Hepatocyte (in vitro differentiated cells): ENCODE data around the gene MACIR. TPM values are rescaled to one million over a fixed set of nuclear protein-coding genes. Genes with fewer than 3 reads are reported as not detected.

Experiments used
- DNase-seq: peaks from one replicate; pipeline ENCODE4 v3.0.0-alpha.2; 2016; ENCODE audit warnings: low spot score
- H2AFZ ChIP-seq: fragments of 200-600 bp; sonication (generic); 2 replicates; pipeline ENCODE4 v1.6.0; 2016; ENCODE audit warnings: antibody characterized with exemption, mild to moderate bottlenecking
- H3K27ac ChIP-seq: fragments of 200-600 bp; sonication (generic); 2 replicates; pipeline ENCODE4 v1.5.1; 2016; ENCODE audit warnings: mild to moderate bottlenecking
- H3K27me3 ChIP-seq: fragments of 200-600 bp; sonication (generic); 2 replicates; pipeline ENCODE4 v1.6.1; 2016
- H3K36me3 ChIP-seq: fragments of 200-600 bp; sonication (generic); replicated peaks from 2 replicates; pipeline ENCODE4 v1.5.1; 2016; ENCODE audit warnings: low read depth; ENCODE audit not compliant: insufficient read depth
- H3K4me1 ChIP-seq: fragments of 200-600 bp; sonication (generic); 2 replicates; pipeline ENCODE4 v1.5.1; 2016; ENCODE audit warnings: mild to moderate bottlenecking, moderate library complexity; ENCODE audit not compliant: insufficient read depth
- H3K4me2 ChIP-seq: fragments of 200-600 bp; sonication (generic); 2 replicates; pipeline ENCODE4 v1.6.0; 2016
- H3K4me3 ChIP-seq: fragments of 200-600 bp; sonication (generic); 2 replicates; pipeline ENCODE4 v1.5.1; 2016; ENCODE audit warnings: mild to moderate bottlenecking
- H3K79me2 ChIP-seq: fragments of 200-600 bp; sonication (generic); 2 replicates; pipeline ENCODE4 v1.6.0; 2017; ENCODE audit warnings: mild to moderate bottlenecking
- H3K9me2 ChIP-seq: fragments of 200-600 bp; sonication (generic); replicated peaks from 2 replicates; pipeline ENCODE4 v1.6.0; 2017; ENCODE audit warnings: mild to moderate bottlenecking; ENCODE audit not compliant: insufficient read depth
- H3K9me3 ChIP-seq: fragments of 200-600 bp; sonication (generic); 2 replicates; pipeline ENCODE4 v1.5.1; 2016; ENCODE audit warnings: low read depth, mild to moderate bottlenecking
- H4K20me1 ChIP-seq: fragments of 200-600 bp; sonication (generic); 2 replicates; pipeline ENCODE4 v1.6.0; 2016; ENCODE audit warnings: mild to moderate bottlenecking; ENCODE audit not compliant: insufficient read depth, poor library complexity, severe bottlenecking
- CTCF ChIP-seq: fragments of 200-600 bp; sonication (generic); IDR thresholded peaks from 2 replicates; pipeline ENCODE4 v1.5.1; 2016; ENCODE audit warnings: antibody characterized with exemption, mild to moderate bottlenecking; ENCODE audit not compliant: poor library complexity
- EZH2 ChIP-seq: fragments of 200-600 bp; sonication (generic); IDR thresholded peaks from 2 replicates; pipeline ENCODE4 v1.6.1; 2016; ENCODE audit warnings: antibody characterized with exemption, mild to moderate bottlenecking, borderline replicate concordance
- EZH2phosphoT487 ChIP-seq: fragments of 200-600 bp; sonication (generic); IDR thresholded peaks from one replicate; pipeline ENCODE4 v1.6.1; 2018; ENCODE audit warnings: antibody characterized with exemption, mild to moderate bottlenecking, low read depth, moderate library complexity; ENCODE audit not compliant: unreplicated experiment, severe bottlenecking
- WGBS: methylation state at CpG from one replicate; pipeline ENCODE4 v1.1.6; 2016; ENCODE audit warnings: low lambda C conversion rate; ENCODE audit errors: missing lambda C conversion rate; 5-methylcytosine and 5-hydroxymethylcytosine counted together
- polyA plus RNA-seq: library from polyadenylated mRNA; unstranded; fragments of >200 nt; fragmentation: Nextera tagmentation; extraction: Ambion mirVana; gene quantifications from 2 replicates; pipeline ENCODE4 v1.2.1, GENCODE V29; 2016
- total RNA-seq: library from RNA; depleted of rRNA; stranded (reverse); fragments of >200 nt; gene quantifications from 2 replicates; pipeline ENCODE4 v1.2.3, GENCODE V29; 2014

MACIR gene
- total and polyA plus RNA-seq, 2 experiments from 2014 or later, result 16.5 to 25.5 TPM

- Histone ChIP-seq H3K4me1 (no peaks in the 10 kb centered on the region), H4K20me1 (no peaks in the 10 kb centered on the region), H3K36me3 (no peaks in the 10 kb centered on the region), H3K79me2 (no peaks in the 10 kb centered on the region), H3K9me3 (no peaks in the 10 kb centered on the region), H3K27me3 (no peaks in the 10 kb centered on the region), H3K4me3 (no peak overlapping the region), H2AFZ (no peak overlapping the region), H3K4me2 (no peak overlapping the region), H3K27ac (no peak overlapping the region), H3K9me2 (no peaks in the 10 kb centered on the region)
- TF ChIP-seq EZH2phosphoT487, result no peak
- peak; percentile 66 for TF ChIP-seq CTCF
- DNase-seq, result peak; percentile 59
- 81% methylated on average over 7 of the region's 7 CpGs for WGBS
Observed at GRCh38 chr5:103232393-103232999, 26.1 kb upstream of the MACIR start.

DNA sequence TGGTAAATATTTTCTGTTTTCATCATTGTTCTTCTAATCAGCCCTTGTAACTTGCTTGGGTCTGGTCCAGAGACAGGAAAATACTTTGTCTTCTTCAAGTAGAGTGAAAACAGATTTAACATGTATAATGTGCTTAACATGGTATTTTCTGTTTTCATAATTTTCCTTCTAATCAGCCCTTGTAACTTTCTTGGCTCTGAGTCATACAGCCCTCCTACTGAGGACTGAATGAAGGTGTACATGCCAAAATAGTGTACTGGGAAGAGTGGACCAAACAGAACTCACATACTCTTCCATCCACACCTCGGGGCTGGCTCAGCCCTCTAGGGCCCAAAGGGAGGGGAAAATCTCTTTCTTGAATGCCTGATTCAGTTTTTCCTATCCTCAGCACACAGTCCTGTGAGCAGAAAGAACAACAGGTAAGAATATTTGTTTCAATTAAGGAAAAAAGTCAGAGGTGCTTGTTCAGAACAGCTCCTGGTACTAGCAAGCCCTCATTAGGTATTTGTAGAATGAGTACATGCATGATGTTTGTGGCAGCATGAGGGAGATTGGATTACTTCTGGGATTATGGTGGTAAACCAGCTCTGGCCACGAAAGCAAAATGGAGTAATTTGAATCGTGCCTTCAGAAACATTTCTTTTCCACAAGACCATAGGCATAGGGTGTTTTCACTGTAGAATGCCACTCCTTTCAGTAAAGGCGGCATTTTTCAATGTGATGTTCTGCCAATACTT is 24.2 kb upstream of the MACIR start:
- Histone ChIP-seq H4K20me1 (no peaks in the 10 kb centered on the region), H3K27me3 (no peaks in the 10 kb centered on the region), H3K36me3 (no peaks in the 10 kb centered on the region), H3K4me2 (no peak overlapping the region), H3K27ac (no peak overlapping the region), H3K4me3 (no peak overlapping the region), H3K79me2 (no peaks in the 10 kb centered on the region), H3K9me3 (no peaks in the 10 kb centered on the region), H2AFZ (no peak overlapping the region), H3K4me1 (no peaks in the 10 kb centered on the region), H3K9me2 (no peaks in the 10 kb centered on the region)
- no peak for TF ChIP-seq CTCF
- TF ChIP-seq EZH2, result no peak
- TF ChIP-seq EZH2phosphoT487, result no peak
- DNase-seq, result no peak
- WGBS, result 86% methylated on average over 4 of the region's 4 CpGs

GRCh38 chr5:103235891-103236290 is 22.7 kb upstream of the MACIR start:
- Histone ChIP-seq H3K9me2 (no peaks in the 10 kb centered on the region), H3K36me3 (no peaks in the 10 kb centered on the region), H3K4me3 (no peak overlapping the region), H3K27me3 (no peaks in the 10 kb centered on the region), H3K27ac (no peak overlapping the region), H3K4me2 (no peak overlapping the region), H3K9me3 (no peaks in the 10 kb centered on the region), H4K20me1 (no peaks in the 10 kb centered on the region), H3K79me2 (no peaks in the 10 kb centered on the region), H2AFZ (no peak overlapping the region), H3K4me1 (no peaks in the 10 kb centered on the region)
- 80% methylated on average over 1 of the region's 1 CpG for WGBS
- no peak for TF ChIP-seq EZH2
- no peak for TF ChIP-seq EZH2phosphoT487
- TF ChIP-seq CTCF, result no peak
- no peak for DNase-seq
